HEK293 (cell line): ENCODE data around the gene NEAT1.

Experiments
- WT1 ChIP-seq: fragments of 450-650 bp; formaldehyde crosslinking; IDR thresholded peaks from 2 replicates; pipeline ENCODE4 v1.5.1; 2016; ENCODE audit warnings: missing biosample characterization, missing genetic modification characterization
- ZFP69B ChIP-seq: fragments of 450-650 bp; formaldehyde crosslinking; IDR thresholded peaks from 2 replicates; pipeline ENCODE4 v1.5.1; 2016; ENCODE audit warnings: missing biosample characterization, missing genetic modification characterization
- ZNF155 ChIP-seq: fragments of 450-650 bp; formaldehyde crosslinking; IDR thresholded peaks from 2 replicates; pipeline ENCODE4 v1.5.1; 2016; ENCODE audit warnings: missing biosample characterization, missing genetic modification characterization
- TF ChIP-seq, protein P1 (sequence below): fragments of 450-650 bp; formaldehyde crosslinking; IDR thresholded peaks from 2 replicates; pipeline ENCODE4 v1.5.1; 2016; ENCODE audit warnings: missing biosample characterization, missing genetic modification characterization
- TF ChIP-seq, protein P2 (sequence below): fragments of 450-650 bp; formaldehyde crosslinking; IDR thresholded peaks from 2 replicates; pipeline ENCODE4 v1.5.1; 2016; ENCODE audit warnings: missing biosample characterization, missing genetic modification characterization

DNA sequence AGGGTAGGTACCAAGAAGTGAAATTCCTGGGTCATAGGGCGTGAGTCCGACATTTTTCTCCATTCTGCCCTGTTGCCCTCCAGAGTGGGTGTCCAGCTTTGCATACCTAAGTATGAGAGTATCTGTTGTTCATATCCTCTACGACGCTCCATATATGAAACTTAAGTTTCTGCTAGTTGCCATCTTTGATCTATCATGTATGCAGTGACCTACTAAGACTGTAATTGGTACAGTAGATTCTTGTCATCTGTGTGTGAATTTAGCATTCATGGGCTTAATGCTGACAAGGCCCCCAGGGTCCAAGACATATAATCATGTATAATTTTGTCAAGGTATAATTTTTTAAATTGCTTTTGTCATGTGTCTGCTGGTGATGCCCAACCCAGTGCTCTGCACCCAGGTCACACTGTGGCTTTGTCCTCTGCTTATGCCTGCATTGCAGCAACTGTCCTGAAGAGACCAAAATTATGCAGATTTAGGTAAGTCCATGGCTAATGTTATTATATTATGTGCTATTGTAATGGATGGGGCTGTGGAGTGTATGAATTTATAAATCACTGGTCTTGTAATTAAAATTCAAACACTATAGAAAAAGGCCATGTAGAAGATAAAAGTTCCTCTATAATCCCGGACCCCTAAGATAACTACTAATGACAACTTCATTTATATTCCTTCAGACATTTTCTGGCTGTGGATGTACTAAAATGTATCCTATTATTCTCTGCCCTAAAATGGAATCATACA, 12.2 kb downstream of the NEAT1 start:
- TF ChIP-seq ZNF155 (tag by site-specific recombination) (no peak), WT1 (no peak), ZFP69B (tag by site-specific recombination) (no peak)
- TF ChIP-seq, protein P1, sequence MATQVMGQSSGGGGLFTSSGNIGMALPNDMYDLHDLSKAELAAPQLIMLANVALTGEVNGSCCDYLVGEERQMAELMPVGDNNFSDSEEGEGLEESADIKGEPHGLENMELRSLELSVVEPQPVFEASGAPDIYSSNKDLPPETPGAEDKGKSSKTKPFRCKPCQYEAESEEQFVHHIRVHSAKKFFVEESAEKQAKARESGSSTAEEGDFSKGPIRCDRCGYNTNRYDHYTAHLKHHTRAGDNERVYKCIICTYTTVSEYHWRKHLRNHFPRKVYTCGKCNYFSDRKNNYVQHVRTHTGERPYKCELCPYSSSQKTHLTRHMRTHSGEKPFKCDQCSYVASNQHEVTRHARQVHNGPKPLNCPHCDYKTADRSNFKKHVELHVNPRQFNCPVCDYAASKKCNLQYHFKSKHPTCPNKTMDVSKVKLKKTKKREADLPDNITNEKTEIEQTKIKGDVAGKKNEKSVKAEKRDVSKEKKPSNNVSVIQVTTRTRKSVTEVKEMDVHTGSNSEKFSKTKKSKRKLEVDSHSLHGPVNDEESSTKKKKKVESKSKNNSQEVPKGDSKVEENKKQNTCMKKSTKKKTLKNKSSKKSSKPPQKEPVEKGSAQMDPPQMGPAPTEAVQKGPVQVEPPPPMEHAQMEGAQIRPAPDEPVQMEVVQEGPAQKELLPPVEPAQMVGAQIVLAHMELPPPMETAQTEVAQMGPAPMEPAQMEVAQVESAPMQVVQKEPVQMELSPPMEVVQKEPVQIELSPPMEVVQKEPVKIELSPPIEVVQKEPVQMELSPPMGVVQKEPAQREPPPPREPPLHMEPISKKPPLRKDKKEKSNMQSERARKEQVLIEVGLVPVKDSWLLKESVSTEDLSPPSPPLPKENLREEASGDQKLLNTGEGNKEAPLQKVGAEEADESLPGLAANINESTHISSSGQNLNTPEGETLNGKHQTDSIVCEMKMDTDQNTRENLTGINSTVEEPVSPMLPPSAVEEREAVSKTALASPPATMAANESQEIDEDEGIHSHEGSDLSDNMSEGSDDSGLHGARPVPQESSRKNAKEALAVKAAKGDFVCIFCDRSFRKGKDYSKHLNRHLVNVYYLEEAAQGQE (tag by site-specific recombination), result no peak
- TF ChIP-seq, protein P2, sequence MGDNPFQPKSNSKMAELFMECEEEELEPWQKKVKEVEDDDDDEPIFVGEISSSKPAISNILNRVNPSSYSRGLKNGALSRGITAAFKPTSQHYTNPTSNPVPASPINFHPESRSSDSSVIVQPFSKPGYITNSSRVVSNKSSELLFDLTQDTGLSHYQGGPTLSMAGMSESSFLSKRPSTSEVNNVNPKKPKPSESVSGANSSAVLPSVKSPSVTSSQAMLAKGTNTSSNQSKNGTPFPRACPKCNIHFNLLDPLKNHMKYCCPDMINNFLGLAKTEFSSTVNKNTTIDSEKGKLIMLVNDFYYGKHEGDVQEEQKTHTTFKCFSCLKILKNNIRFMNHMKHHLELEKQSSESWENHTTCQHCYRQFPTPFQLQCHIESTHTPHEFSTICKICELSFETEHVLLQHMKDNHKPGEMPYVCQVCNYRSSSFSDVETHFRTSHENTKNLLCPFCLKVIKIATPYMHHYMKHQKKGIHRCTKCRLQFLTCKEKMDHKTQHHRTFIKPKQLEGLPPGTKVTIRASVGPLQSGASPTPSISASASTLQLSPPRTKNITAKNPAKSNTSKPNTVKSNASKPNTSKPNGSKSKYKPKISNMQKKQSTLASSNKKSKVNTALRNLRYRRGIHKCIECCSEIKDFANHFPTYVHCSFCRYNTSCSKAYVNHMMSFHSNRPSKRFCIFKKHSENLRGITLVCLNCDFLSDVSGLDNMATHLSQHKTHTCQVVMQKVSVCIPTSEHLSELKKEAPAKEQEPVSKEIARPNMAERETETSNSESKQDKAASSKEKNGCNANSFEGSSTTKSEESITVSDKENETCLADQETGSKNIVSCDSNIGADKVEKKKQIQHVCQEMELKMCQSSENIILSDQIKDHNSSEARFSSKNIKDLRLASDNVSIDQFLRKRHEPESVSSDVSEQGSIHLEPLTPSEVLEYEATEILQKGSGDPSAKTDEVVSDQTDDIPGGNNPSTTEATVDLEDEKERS, result no peak
